PC-9 (cell line): ENCODE measurements around the gene KRT73.

Experiments used
- EZH2 ChIP-seq: fragments of 200-600 bp; sonication (generic); IDR thresholded peaks from 2 replicates; pipeline ENCODE4 v1.8.0; 2017; ENCODE audit warnings: antibody characterized with exemption, low read depth
- TF ChIP-seq, protein P1 (sequence below): fragments of 200-600 bp; sonication (generic); conservative IDR thresholded peaks from 2 replicates; pipeline ENCODE4 v1.6.1; 2017; ENCODE audit warnings: mixed run types, antibody characterized with exemption, mild to moderate bottlenecking, moderate library complexity

DNA sequence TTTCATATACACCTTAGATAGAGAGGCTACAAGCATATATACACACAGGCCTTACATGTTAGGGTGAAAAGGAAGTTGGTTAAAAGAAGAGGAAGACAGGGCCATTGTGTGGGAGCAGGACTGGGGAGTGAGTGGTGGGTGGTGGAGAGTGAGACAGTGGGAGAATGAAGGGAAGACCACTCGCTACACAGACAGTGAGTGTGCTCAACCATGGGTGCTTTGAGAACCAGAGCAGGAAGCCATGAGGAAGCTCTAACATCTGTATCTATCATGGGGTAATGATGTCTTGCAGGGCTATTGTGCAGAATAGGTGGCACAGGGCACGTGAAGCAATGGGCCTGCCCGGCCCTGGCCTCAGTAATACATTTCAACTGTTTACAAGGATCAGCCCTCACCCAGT is 33.3 kb downstream of the KRT73 start:
- TF ChIP-seq, protein P1, sequence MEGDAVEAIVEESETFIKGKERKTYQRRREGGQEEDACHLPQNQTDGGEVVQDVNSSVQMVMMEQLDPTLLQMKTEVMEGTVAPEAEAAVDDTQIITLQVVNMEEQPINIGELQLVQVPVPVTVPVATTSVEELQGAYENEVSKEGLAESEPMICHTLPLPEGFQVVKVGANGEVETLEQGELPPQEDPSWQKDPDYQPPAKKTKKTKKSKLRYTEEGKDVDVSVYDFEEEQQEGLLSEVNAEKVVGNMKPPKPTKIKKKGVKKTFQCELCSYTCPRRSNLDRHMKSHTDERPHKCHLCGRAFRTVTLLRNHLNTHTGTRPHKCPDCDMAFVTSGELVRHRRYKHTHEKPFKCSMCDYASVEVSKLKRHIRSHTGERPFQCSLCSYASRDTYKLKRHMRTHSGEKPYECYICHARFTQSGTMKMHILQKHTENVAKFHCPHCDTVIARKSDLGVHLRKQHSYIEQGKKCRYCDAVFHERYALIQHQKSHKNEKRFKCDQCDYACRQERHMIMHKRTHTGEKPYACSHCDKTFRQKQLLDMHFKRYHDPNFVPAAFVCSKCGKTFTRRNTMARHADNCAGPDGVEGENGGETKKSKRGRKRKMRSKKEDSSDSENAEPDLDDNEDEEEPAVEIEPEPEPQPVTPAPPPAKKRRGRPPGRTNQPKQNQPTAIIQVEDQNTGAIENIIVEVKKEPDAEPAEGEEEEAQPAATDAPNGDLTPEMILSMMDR: no peak
- TF ChIP-seq EZH2: no peak
